AG09309 (cell line): ENCODE measurements around the gene COL24A1.

Experiments used
- DNase-seq: peaks from one replicate; pipeline ENCODE4 v3.0.0-alpha.2; 2010; ENCODE audit warnings: low read depth
- H3K4me3 ChIP-seq: 2 replicates; pipeline ENCODE4 v1.5.1; 2011; ENCODE audit warnings: mild to moderate bottlenecking, low read depth, low read length, moderate library complexity; ENCODE audit not compliant: control insufficient read depth
- CTCF ChIP-seq: IDR thresholded peaks from 2 replicates; pipeline ENCODE4 v1.5.1; 2011; ENCODE audit warnings: mild to moderate bottlenecking, low read depth, low read length, inconsistent platforms; ENCODE audit not compliant: insufficient read depth, control insufficient read depth; ENCODE audit errors: missing control alignments

The COL24A1 gene

DNA sequence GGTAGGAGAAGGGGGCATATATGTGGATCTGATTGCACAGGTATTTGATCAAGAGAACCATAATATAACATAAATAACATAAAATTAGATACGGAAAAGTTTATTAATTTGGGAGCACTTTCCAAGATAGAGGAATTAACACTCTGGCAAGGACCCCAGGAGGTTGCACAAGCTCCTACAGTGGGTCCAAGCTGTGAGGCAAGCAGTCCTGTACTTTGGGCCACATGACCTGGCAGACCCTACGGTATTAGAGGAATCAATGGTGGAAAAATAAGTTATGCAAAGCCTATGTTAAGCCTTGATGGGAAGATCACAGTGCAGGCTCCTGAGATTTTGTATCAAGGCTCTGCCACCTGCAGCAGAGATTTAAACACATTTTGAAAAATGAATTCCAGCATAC is 220.1 kb downstream of the COL24A1 start:
- no peak for DNase-seq
- no peak overlapping the region for H3K4me3 ChIP-seq
- TF ChIP-seq CTCF: no peak

DNA sequence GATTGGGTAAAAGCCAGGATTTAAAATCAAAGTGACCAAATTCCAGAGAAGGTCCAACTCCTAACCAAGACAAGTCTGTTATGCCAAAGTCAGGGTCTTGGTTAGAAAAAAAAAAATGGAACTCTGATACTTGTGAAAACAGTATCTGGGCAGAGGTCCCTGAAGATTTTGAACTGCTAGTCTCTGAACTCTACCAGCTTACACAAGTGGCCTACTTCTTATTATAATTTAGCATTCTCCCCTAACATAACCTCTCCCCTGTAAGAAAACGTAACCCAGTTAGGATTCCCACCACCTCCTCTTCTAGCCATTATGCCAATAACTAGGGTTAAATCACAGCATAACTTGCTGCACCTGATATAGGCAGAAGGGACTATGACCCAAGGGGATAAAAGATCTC is 220.5 kb downstream of the COL24A1 start:
- H3K4me3 ChIP-seq: no peak overlapping the region
- no peak for DNase-seq
- TF ChIP-seq CTCF: no peak

GRCh38 chr1:85935234-85935633 is 221.3 kb downstream of the COL24A1 start:
- no peak for TF ChIP-seq CTCF
- H3K4me3 ChIP-seq: no peak overlapping the region
- no peak for DNase-seq

- no peak overlapping the region for H3K4me3 ChIP-seq
- TF ChIP-seq CTCF: no peak
- no peak for DNase-seq
These were observed 222.1 kb downstream of the COL24A1 start for GRCh38 chr1:85934516-85934915.

DNA sequence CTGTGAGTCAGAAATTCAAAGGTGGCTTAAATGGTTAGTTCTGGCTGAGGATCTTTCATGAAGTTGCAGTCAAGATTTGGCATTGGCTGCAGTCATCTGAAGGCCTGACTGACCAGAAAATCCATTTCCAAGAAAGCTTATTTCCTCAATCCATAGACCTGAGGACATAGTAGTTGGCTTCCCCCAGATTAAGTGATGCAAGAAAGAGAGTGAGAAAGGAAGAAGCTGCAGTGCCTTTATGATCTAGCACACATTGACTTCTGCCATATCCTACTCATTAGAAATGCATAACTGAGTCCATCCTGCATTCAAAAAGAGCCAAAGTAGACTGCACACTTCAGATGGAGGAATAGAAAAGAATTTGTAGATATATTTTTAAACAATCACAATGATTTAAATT is 222.6 kb downstream of the COL24A1 start:
- peak; percentile 4 for DNase-seq
- TF ChIP-seq CTCF: no peak
- H3K4me3 ChIP-seq: no peak overlapping the region

DNA sequence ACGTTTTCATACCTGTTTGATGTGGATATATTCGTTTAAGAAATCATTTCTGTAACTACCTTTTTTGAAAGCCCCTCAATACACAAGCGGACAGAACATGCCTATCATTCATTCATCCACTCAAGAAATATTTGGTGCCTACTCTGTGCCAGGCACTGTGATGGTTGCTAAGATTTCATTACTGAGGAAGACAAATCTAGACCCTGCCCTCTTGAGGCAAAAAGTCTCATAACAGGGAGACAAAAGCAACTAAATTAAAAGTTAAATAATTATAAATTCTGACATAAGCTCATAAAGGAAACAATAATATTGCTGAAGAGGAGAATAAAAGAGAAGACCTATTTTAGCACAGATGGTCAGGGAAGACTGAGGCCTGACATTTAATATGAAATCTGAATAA is 244.8 kb downstream of the COL24A1 start:
- no peak for DNase-seq
- TF ChIP-seq CTCF: peak; percentile 36
- H3K4me3 ChIP-seq: no peak overlapping the region

- H3K4me3 ChIP-seq: no peak overlapping the region
- no peak for DNase-seq
- TF ChIP-seq CTCF: no peak
These were observed 255.7 kb downstream of the COL24A1 start for GRCh38 chr1:85900921-85901320.
